GM19397 (cell line): ENCODE results near the gene ADARB1.

Source experiments
- ATAC-seq: cut with Tn5 transposase; IDR thresholded peaks from one replicate; pipeline ENCODE4 v1.9.1; 2021; ENCODE audit warnings: mild to moderate bottlenecking, moderate library complexity; ENCODE audit not compliant: unreplicated experiment

The ADARB1 gene

DNA sequence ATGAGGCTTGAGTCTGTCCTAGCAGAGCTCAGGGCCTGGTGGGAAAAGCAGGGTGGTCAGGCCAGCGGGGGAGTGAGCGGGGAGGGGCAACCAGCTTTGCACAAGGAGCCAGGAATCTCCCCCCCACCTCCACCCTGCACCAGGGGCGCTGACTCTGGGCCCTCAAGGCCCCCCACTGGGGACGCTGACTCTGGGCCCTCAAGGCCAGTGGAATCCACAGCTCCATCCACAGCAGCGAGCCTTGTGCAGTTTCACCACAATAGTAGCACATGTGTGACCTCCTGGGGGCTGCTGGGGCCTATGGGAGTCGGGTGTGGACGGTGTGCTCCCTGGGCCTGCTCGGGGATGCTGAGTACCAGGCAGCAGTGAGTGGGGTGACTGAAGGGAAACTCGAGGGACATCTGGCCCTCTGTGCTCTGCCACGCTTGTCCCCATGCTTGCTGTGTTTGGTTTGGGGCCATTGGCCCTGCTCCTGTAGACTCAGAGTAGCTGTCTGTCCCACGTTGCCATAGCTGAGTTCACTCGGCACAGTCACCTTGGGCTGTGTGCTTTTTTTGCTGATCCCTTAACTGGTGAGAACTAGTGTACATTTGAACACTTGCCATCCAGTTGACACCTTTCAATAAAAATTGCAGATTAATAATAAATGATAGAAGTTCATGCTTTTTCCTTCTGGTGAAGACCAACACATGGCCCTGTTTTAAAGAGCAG, 89.2 kb downstream of the ADARB1 start:
- no peak for ATAC-seq

- no peak for ATAC-seq
Observed at GRCh38 chr21:45164124-45164511, 89.7 kb downstream of the ADARB1 start.

- ATAC-seq = no peak
Observed at GRCh38 chr21:45164838-45165237, 90.5 kb downstream of the ADARB1 start.

GRCh38 chr21:45166931-45167330, 92.6 kb downstream of the ADARB1 start:
- ATAC-seq = no peak

DNA sequence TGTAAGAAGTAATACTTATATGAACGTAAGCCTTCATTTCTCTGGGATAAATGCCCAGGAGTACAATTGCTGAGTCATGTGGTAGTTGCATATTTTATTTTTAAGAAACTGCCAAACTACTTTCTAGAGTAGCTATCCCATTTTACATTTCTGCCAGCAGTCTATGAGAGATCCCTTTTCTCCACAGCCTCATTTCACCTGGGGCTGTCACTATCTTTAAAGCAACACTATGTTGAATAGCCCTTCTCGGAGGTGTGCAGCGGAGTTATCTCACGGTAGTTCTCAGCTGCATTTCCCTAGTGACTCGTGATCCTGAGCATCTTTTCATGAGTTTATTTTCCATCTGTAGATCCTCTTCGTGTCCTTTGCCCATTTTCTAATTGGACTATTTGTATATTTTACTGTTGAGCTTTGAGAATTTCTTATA, 93.4 kb downstream of the ADARB1 start:
- no peak for ATAC-seq

DNA sequence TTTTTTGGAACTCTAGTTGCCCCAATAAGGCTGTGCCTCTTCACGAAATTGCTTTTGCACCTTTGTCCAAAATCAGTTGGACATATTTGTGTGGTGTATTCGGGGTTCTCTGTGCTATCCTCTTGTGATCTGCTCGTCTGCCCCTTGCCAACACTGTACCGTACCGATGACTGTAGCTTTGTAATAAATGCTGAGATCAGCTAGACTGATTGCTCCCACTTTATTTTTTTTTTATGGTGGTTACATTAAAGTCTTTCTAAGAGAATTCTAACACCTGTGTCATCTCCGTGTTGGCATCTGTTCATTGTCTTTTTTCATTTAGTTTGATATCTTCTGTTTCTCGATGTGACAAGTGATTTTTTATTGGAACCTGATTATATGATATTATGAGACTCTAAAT, 94.1 kb downstream of the ADARB1 start:
- ATAC-seq = no peak

- no peak for ATAC-seq
Observed at GRCh38 chr21:45169001-45169400, 94.6 kb downstream of the ADARB1 start.

DNA sequence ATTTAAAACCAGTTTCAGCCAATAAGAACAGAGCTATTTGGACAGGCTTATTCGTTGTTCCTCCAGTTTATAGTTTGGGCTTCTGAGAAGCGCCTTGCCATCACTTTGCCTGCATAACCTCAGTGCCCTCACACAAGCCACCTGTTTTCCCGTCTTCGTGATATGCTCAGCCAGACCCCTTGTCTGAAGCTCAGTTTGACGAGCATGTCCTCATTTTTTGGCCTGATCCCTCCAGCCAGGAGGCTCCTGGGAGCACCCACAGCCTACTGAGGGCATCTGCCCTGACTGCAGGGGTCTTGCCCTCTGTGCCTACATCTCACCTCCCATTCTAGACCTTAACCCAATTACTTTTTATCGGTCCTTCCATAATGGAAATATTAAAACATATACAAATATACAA, 95.3 kb downstream of the ADARB1 start:
- ATAC-seq = no peak

GRCh38 chr21:45170987-45171386, 96.6 kb downstream of the ADARB1 start:
- ATAC-seq = no peak

DNA sequence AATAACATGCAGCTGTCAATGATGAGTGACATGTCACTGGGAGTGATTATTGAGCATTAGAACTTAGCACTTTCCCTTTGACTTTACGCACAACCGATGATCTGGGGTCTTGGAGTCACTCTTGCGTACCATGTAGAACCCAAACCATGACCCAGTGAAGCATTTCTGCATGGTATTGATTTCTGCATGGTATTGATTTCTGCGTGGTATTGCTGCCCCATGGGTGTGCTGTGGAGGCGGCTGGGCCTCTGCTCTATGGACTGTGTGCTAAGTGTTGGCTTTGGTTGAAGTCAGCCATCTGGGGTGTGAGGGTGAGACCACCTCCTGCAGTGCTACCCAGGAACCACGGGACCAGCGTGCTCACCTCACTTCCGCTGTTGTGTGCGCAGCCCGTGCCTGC, 98.0 kb downstream of the ADARB1 start:
- no peak for ATAC-seq

GRCh38 chr21:45175326-45176095, 101.1 kb downstream of the ADARB1 start:
- no peak for ATAC-seq

- ATAC-seq = no peak
Observed at GRCh38 chr21:45176141-45176540, 101.8 kb downstream of the ADARB1 start.

DNA sequence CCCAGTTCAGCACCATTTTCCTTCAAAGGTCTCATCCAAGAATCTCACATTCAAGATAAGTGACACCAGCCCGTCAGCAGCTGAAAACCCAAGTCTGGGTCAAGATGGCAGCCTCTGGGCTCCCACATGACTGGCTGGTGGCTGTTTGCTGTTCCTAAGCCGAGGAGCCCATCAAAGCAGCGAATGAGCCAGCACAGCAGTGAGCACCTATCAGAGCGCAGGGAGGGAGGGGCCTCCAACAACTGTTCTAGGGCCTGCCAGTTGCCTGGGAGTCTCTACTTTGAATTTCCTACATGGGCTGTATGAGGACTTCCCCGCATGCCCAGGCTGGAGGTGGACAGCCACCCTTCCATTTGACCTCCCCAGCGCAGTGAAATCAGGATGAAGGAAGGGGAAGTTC, 102.7 kb downstream of the ADARB1 start:
- ATAC-seq = no peak

DNA sequence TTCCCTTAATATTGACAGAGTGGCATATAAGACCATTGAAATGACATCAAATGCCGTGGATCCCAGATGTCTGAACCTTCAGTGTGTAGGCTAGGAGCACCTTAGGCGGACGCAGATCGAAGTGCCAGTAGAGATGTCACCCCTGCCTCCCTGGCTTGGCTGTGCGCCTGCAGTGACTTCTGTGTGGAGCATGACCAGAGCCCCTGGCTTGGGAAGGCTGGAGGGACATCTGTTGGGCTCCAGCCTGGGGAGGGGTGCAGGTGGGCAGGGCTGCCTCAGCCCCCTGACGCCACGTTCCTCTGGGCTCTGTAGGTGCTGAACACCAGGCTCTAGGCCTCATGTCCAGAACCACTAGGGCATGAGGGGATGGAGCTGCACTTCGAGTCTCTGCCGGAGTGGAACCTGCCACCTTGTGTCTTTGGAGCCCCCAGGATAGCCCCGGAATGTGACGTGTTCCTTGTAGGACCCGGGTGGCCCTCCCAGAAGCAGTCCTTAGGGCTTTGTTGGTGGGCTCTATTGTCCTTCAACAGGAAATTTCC, 103.8 kb downstream of the ADARB1 start:
- ATAC-seq = no peak

- ATAC-seq = no peak
Observed at GRCh38 chr21:45178971-45179370, 104.6 kb downstream of the ADARB1 start.

GRCh38 chr21:45179568-45180245, 105.3 kb downstream of the ADARB1 start:
- ATAC-seq = no peak

GRCh38 chr21:45180246-45180599, 105.8 kb downstream of the ADARB1 start:
- no peak for ATAC-seq

DNA sequence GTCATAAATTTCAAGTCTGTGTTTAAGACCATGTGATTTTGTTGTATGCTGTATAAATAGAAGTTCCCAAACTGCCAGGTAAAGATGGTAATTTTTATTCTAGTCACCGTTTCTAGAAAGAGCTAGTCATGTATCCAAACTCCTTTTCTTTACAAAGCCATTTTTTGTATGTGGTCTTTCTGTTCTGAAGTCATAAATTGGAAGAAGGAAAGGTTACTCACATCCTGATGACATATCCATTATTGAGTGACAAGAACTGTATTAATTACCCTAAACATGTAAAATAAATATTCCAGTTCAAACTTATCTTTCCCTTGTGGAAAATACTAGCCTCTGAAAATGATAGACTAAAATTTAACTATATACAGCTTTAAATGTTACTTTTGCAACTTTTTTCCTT, 108.6 kb downstream of the ADARB1 start:
- ATAC-seq = no peak

- no peak for ATAC-seq
Observed at GRCh38 chr21:45183852-45184251, 109.5 kb downstream of the ADARB1 start.

DNA sequence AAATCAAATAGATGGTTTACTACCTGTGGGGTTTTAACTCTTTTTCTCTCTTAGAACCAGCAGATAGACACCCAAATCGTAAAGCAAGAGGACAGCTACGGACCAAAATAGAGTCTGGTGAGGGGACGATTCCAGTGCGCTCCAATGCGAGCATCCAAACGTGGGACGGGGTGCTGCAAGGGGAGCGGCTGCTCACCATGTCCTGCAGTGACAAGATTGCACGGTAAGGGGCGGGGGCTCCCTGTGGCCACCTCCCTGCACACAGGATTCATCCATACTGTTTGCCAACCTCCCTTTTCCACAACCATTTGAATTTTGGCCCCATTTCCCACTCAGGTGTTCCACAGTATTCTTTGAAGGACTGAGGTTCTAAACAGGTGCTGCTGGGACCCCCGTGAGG, 110.5 kb downstream of the ADARB1 start:
- ATAC-seq = no peak

DNA sequence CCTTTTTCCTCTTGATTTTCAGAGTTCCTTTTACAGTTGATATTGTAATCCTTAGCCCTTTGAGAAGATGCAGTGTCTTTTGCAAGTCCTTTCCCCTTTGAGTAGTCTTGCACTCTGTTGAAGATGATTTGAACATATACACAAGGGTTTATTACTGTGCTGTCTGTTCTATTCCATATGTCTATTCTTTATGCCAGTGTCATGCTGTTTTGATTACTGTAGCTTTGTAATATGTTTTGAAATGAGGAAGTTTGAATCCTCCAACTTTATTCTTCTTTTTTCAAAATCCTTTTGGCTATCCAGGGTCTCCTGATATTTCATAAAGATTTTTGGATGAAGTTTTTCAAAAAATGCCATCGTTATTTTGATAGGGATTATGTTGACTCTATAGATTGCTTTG, 112.3 kb downstream of the ADARB1 start:
- ATAC-seq = no peak

GRCh38 chr21:45187646-45188045, 113.3 kb downstream of the ADARB1 start:
- ATAC-seq = no peak
